DOHH2 (cell line): ENCODE measurements around the gene YDJC.

Experiments used
- H3F3A ChIP-seq: fragments of 200-600 bp; sonication (generic), shearing (Covaris generic); 2 replicates; pipeline ENCODE4 v1.6.0; 2016; ENCODE audit warnings: antibody characterized with exemption, mild to moderate bottlenecking; ENCODE audit not compliant: control insufficient read depth, insufficient read depth
- H3K27ac ChIP-seq: fragments of 200-600 bp; sonication (generic); 2 replicates; pipeline ENCODE4 v1.5.1; 2014; ENCODE audit warnings: low read depth, mild to moderate bottlenecking, low read length, moderate library complexity
- H3K27me3 ChIP-seq: fragments of 200-600 bp; sonication (generic); 2 replicates; pipeline ENCODE4 v1.6.1; 2014; ENCODE audit warnings: mild to moderate bottlenecking, low read length, mixed read lengths; ENCODE audit not compliant: control insufficient read depth
- H3K36me3 ChIP-seq: fragments of 200-600 bp; sonication (generic); 2 replicates; pipeline ENCODE4 v1.6.1; 2014; ENCODE audit warnings: mild to moderate bottlenecking, low read length, moderate library complexity, mixed read lengths; ENCODE audit not compliant: control insufficient read depth
- H3K4me1 ChIP-seq: fragments of 200-600 bp; sonication (generic); 2 replicates; pipeline ENCODE4 v1.6.1; 2014; ENCODE audit warnings: mild to moderate bottlenecking, low read length, mixed read lengths; ENCODE audit not compliant: control insufficient read depth
- H3K4me2 ChIP-seq: fragments of 200-600 bp; sonication (generic); 2 replicates; pipeline ENCODE4 v1.6.0; 2014; ENCODE audit warnings: mild to moderate bottlenecking, low read length, moderate library complexity
- H3K4me3 ChIP-seq: fragments of 200-600 bp; sonication (generic); 2 replicates; pipeline ENCODE4 v1.5.1; 2014; ENCODE audit warnings: mild to moderate bottlenecking, low read length, mixed read lengths
- H3K79me2 ChIP-seq: fragments of 200-600 bp; sonication (generic); 2 replicates; pipeline ENCODE4 v1.6.1; 2014; ENCODE audit warnings: mild to moderate bottlenecking, low read length, mixed read lengths; ENCODE audit not compliant: control insufficient read depth
- H3K9me2 ChIP-seq: fragments of 200-600 bp; sonication (generic); replicated peaks from 2 replicates; pipeline ENCODE4 v1.6.1; 2014; ENCODE audit warnings: mild to moderate bottlenecking, low read length, mixed read lengths; ENCODE audit not compliant: control insufficient read depth
- H3K9me3 ChIP-seq: fragments of 200-600 bp; sonication (generic); 2 replicates; pipeline ENCODE4 v1.6.1; 2014; ENCODE audit warnings: antibody characterized with exemption, low read length, mixed read lengths; ENCODE audit not compliant: control insufficient read depth, insufficient read depth
- H4K20me1 ChIP-seq: fragments of 200-600 bp; sonication (generic); 2 replicates; pipeline ENCODE4 v1.6.0; 2014; ENCODE audit warnings: low read depth, mild to moderate bottlenecking, antibody characterized with exemption, low read length, moderate library complexity; ENCODE audit not compliant: control insufficient read depth, insufficient read depth
- EZH2phosphoT487 ChIP-seq: fragments of 200-600 bp; sonication (generic); IDR thresholded peaks from 2 replicates; pipeline ENCODE4 v1.6.1; 2017; ENCODE audit warnings: borderline replicate concordance, mild to moderate bottlenecking, antibody characterized with exemption, low read length, moderate library complexity, mixed read lengths
- TF ChIP-seq, protein P1 (sequence below): fragments of 200-600 bp; sonication (generic); IDR thresholded peaks from one replicate; pipeline ENCODE4 v1.5.1; 2014; ENCODE audit warnings: antibody characterized with exemption, mild to moderate bottlenecking, low read depth, low read length; ENCODE audit not compliant: poor library complexity, severe bottlenecking

YDJC gene

DNA sequence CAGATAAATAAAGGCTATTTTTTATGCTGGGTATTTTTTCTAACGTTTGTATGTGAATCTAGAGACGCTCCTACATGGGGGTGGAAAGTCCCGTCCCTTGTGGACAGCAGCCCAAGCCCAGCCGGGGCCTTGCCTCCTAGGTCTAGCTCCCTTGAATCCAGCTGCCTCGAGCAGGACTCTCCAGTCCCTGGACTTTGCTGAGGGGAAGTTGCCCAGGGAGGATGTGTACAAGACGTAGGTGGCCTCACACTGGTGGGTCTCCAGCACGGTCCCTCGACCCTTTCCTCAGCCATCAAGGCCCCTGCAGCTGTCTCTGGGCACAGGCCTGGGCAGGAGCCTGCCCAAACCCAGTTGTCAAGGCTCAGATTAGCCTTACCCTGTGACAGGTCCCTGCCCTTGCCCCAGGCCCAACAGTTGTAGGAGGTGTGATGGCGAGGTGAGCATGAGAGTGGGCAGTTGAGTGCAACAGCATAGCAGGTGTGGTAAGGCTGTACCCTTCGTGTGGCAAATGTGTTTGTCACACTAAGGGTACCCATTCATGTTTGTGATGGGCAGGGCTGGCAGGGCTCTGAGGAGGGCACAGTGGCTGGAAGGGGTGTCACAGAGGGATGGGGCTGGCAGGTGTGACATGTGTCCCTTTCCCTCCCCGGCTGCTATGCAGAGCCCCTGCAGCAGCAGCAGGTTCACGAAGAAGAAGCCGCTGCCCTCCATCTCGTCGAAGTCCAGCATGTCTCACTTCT lies 6.1 kb upstream of the YDJC start:
- TF ChIP-seq, protein P1, sequence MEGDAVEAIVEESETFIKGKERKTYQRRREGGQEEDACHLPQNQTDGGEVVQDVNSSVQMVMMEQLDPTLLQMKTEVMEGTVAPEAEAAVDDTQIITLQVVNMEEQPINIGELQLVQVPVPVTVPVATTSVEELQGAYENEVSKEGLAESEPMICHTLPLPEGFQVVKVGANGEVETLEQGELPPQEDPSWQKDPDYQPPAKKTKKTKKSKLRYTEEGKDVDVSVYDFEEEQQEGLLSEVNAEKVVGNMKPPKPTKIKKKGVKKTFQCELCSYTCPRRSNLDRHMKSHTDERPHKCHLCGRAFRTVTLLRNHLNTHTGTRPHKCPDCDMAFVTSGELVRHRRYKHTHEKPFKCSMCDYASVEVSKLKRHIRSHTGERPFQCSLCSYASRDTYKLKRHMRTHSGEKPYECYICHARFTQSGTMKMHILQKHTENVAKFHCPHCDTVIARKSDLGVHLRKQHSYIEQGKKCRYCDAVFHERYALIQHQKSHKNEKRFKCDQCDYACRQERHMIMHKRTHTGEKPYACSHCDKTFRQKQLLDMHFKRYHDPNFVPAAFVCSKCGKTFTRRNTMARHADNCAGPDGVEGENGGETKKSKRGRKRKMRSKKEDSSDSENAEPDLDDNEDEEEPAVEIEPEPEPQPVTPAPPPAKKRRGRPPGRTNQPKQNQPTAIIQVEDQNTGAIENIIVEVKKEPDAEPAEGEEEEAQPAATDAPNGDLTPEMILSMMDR: no peak
- no peak for TF ChIP-seq EZH2phosphoT487
- H3K4me2 ChIP-seq: no peak overlapping the region
- no peaks in the 10 kb centered on the region for H3K79me2 ChIP-seq
- H3K4me3 ChIP-seq: no peak overlapping the region
- H3K36me3 ChIP-seq: no peaks in the 10 kb centered on the region
- H3K27ac ChIP-seq: no peak overlapping the region
- H4K20me1 ChIP-seq: no peaks in the 10 kb centered on the region
- no peaks in the 10 kb centered on the region for H3K27me3 ChIP-seq
- no peaks in the 10 kb centered on the region for H3K9me2 ChIP-seq
- no peaks in the 10 kb centered on the region for H3F3A ChIP-seq
- no peaks in the 10 kb centered on the region; the same call in 1 of the 2 replicates for H3K9me3 ChIP-seq
- peaks cover 14% of the 10 kb centered on the region for H3K4me1 ChIP-seq

- Histone ChIP-seq H3K36me3 (no peaks in the 10 kb centered on the region), H4K20me1 (no peaks in the 10 kb centered on the region), H3K9me3 (no peaks in the 10 kb centered on the region; the same call in 1 of the 2 replicates), H3F3A (peaks cover 4% of the 10 kb centered on the region; the same call in 1 of the 2 replicates), H3K4me2 (no peak overlapping the region), H3K27me3 (no peaks in the 10 kb centered on the region), H3K4me3 (no peak overlapping the region), H3K9me2 (no peaks in the 10 kb centered on the region), H3K27ac (no peak overlapping the region), H3K4me1 (peaks cover 20% of the 10 kb centered on the region), H3K79me2 (peaks cover under 1% of the 10 kb centered on the region)
- TF ChIP-seq EZH2phosphoT487: no peak
- TF ChIP-seq, protein P1: no peak
Observed at GRCh38 chr22:21634844-21635243, 5.0 kb upstream of the YDJC start.

- peaks cover 8% of the 10 kb centered on the region for H3K79me2 ChIP-seq
- peaks cover 6% of the 10 kb centered on the region for H3K36me3 ChIP-seq
- TF ChIP-seq, protein P1: no peak
- TF ChIP-seq EZH2phosphoT487: no peak
- H3K9me2 ChIP-seq: no peaks in the 10 kb centered on the region
- H3K9me3 ChIP-seq: no peaks in the 10 kb centered on the region; the same call in 1 of the 2 replicates
- no peaks in the 10 kb centered on the region for H4K20me1 ChIP-seq
- no peaks in the 10 kb centered on the region for H3K27me3 ChIP-seq
- H3F3A ChIP-seq: peaks cover 4% of the 10 kb centered on the region; the same call in 1 of the 2 replicates
- no peak overlapping the region for H3K4me3 ChIP-seq
- no peak overlapping the region for H3K27ac ChIP-seq
- H3K4me1 ChIP-seq: peaks cover 21% of the 10 kb centered on the region
- H3K4me2 ChIP-seq: no peak overlapping the region
Observed at GRCh38 chr22:21634081-21634480, 4.3 kb upstream of the YDJC start.
